Mucosa of descending colon (tissue), 3 donors: Measurements from ENCODE around the gene CARD11. TPM values are rescaled to one million over a fixed set of nuclear protein-coding genes. Genes with fewer than 3 reads are reported as not detected.

Experiments used
- ATAC-seq: fragments of 200-7000 bp; cut with Tn5 transposase; one replicate; pipeline ENCODE4 v1.9.1; 2020; ENCODE audit warnings: mild to moderate bottlenecking, moderate library complexity
- DNase-seq, 3 donors: peaks; one replicate each; pipeline ENCODE4 v3.0.0-alpha.2; 2020
- H3K36me3 ChIP-seq: fragments of 200-600 bp; one replicate; pipeline ENCODE4 v1.8.0; 2021; ENCODE audit warnings: low read depth, mild to moderate bottlenecking
- H3K4me1 ChIP-seq: fragments of 200-600 bp; one replicate; pipeline ENCODE4 v1.8.0; 2021; ENCODE audit warnings: low read depth, mild to moderate bottlenecking
- H3K4me3 ChIP-seq: fragments of 200-600 bp; one replicate; pipeline ENCODE4 v1.8.0; 2021; ENCODE audit warnings: mild to moderate bottlenecking
- H3K9me3 ChIP-seq: fragments of 200-600 bp; one replicate; pipeline ENCODE4 v1.8.0; 2021; ENCODE audit warnings: mild to moderate bottlenecking
- CTCF ChIP-seq: fragments of 200-600 bp; IDR thresholded peaks from one replicate; pipeline ENCODE4 v1.8.0; 2022; ENCODE audit warnings: antibody characterized with exemption, mild to moderate bottlenecking
- intact Hi-C, 2 donors: fragments of 100-400 bp; cut with DNase I in 1 of 2; cut with micrococcal nuclease in 1 of 2; formaldehyde crosslinking; loops; one replicate each; pipeline versions ENCODE4 v1.11.0 to v1.11.1; 2022; cut with DNase I, micrococcal nuclease
- total RNA-seq, 3 donors: library from RNA; stranded (reverse); fragmentation: NEBNext Ultra II Directional in 2 of 3; extraction: Animal tissue kit (Norgen Biotek cat#: 25700) in 2 of 3; gene quantifications; one replicate each; pipeline versions ENCODE4 v1.2.1 to v1.2.4, GENCODE V29; 2021 to 2023
- donor health status: DM: no; HTN: no; CAD: no; lungs with moderate emphysema.
- donor health status: DM: no; HTN: no; CAD: no.
- donor health status: DM: no; HTN: yes; CAD: no.

CARD11 gene
- total RNA-seq, 3 donors from 2014 or later, result 1.6 to 3.2 (median 3.2) TPM

- Histone ChIP-seq H3K4me3 (no peak overlapping the region), H3K36me3 (no peaks in the 10 kb centered on the region), H3K4me1 (no peaks in the 10 kb centered on the region), H3K9me3 (no peaks in the 10 kb centered on the region)
- ATAC-seq (no peak), DNase-seq (peak in 1 of 3 donors; percentile 29)
- TF ChIP-seq CTCF, result no peak
- intact Hi-C loops, result no loop called here
These were observed 119.6 kb downstream of the CARD11 start for GRCh38 chr7:2923886-2924574.

- Histone ChIP-seq H3K9me3 (no peaks in the 10 kb centered on the region), H3K36me3 (no peaks in the 10 kb centered on the region), H3K4me1 (no peaks in the 10 kb centered on the region), H3K4me3 (no peak overlapping the region)
- intact Hi-C loops, result no loop called here
- no peak for TF ChIP-seq CTCF
- DNase-seq (no peak), ATAC-seq (no peak)
These were observed 120.3 kb downstream of the CARD11 start for GRCh38 chr7:2923291-2923781.

GRCh38 chr7:2922866-2923265 lies 120.8 kb downstream of the CARD11 start:
- no peaks in the 10 kb centered on the region for H3K4me1 ChIP-seq
- intact Hi-C loops, result no loop called here
- no peaks in the 10 kb centered on the region for H3K9me3 ChIP-seq
- H3K4me3 ChIP-seq, result no peak overlapping the region
- no peak for DNase-seq
- H3K36me3 ChIP-seq, result no peaks in the 10 kb centered on the region
- no peak for ATAC-seq
- TF ChIP-seq CTCF, result no peak

GRCh38 chr7:2922348-2922691 lies 121.3 kb downstream of the CARD11 start:
- H3K36me3 ChIP-seq, result no peaks in the 10 kb centered on the region
- no peak for TF ChIP-seq CTCF
- intact Hi-C loops, result no loop called here
- DNase-seq, result no peak
- H3K9me3 ChIP-seq, result no peaks in the 10 kb centered on the region
- no peak for ATAC-seq
- H3K4me3 ChIP-seq, result no peak overlapping the region
- H3K4me1 ChIP-seq, result no peaks in the 10 kb centered on the region

- Histone ChIP-seq H3K36me3 (no peaks in the 10 kb centered on the region), H3K4me1 (no peaks in the 10 kb centered on the region), H3K4me3 (no peak overlapping the region), H3K9me3 (no peaks in the 10 kb centered on the region)
- DNase-seq, result no peak
- ATAC-seq, result no peak
- intact Hi-C loops, result no loop called here
- no peak for TF ChIP-seq CTCF
These were observed 121.9 kb downstream of the CARD11 start for GRCh38 chr7:2921653-2922347.
